Stimulated activated CD8-positive, alpha-beta memory T cell treated with anti-CD3 and anti-CD28 coated beads, Interleukin-12 subunit alpha, Interleukin-12 subunit beta, amount 100 ng/mL, for 24 hours (primary cell): ENCODE measurements around the gene AKT2.

ENCODE experiments used
- DNase-seq: peaks from one replicate; pipeline ENCODE4 v3.0.0-alpha.2; 2020; ENCODE audit errors: extremely low read depth

AKT2 gene

GRCh38 chr19:40300668-40301067 lies 15.5 kb upstream of the AKT2 start:
- no peak for DNase-seq

GRCh38 chr19:40298026-40298425 lies 12.9 kb upstream of the AKT2 start:
- DNase-seq, result no peak

DNA sequence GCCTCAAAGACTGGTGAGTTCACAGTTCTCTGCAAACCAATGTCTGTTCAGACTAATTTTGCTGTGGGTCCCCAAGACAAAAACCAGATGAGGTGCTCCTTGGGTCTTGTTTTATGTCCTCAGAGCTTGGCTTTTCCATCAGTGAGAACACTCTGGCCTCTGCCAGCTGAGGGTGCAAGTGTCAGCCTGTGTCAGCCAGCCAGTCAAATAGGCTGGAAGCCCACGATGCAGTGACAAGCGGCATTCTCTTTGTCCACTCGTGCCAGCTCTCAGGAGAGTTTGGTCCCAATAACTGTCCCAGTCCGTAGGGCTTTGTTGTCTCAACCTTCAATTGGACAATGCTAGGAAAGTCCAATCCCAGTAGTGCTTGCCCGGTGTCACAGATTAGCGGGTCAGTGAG lies 9.4 kb upstream of the AKT2 start:
- DNase-seq, result no peak

GRCh38 chr19:40286971-40287421 lies 1.9 kb upstream of the AKT2 start:
- DNase-seq, result no peak

GRCh38 chr19:40286235-40286970 lies 1.3 kb upstream of the AKT2 start:
- no peak for DNase-seq

- peak; percentile 95 for DNase-seq
Observed at GRCh38 chr19:40285353-40286234, 449 bp upstream of the AKT2 start.

GRCh38 chr19:40284251-40284500 lies 969 bp downstream of the AKT2 start:
- DNase-seq, result no peak

GRCh38 chr19:40283414-40284250 lies 1.5 kb downstream of the AKT2 start:
- no peak for DNase-seq

- no peak for DNase-seq
Observed at GRCh38 chr19:40282920-40283319, 2.2 kb downstream of the AKT2 start.

DNA sequence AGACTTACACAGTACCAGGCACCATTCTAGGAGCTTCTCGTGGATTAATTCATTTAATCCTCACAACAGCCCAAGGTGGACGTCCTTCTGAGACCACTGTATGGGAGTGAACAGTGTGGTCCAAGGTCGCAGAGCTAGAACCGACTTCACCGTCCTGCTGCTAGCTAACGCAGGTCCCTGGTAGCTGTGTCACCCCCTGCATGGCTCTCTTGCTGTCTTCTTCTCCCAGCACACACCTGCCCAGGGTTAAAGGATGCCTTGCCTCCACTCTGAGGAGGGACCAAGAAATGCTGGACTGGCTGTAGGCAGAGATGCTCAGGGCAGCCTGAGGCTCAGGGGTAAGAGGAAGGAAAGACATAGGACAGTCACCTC lies 3.0 kb downstream of the AKT2 start:
- no peak for DNase-seq

DNA sequence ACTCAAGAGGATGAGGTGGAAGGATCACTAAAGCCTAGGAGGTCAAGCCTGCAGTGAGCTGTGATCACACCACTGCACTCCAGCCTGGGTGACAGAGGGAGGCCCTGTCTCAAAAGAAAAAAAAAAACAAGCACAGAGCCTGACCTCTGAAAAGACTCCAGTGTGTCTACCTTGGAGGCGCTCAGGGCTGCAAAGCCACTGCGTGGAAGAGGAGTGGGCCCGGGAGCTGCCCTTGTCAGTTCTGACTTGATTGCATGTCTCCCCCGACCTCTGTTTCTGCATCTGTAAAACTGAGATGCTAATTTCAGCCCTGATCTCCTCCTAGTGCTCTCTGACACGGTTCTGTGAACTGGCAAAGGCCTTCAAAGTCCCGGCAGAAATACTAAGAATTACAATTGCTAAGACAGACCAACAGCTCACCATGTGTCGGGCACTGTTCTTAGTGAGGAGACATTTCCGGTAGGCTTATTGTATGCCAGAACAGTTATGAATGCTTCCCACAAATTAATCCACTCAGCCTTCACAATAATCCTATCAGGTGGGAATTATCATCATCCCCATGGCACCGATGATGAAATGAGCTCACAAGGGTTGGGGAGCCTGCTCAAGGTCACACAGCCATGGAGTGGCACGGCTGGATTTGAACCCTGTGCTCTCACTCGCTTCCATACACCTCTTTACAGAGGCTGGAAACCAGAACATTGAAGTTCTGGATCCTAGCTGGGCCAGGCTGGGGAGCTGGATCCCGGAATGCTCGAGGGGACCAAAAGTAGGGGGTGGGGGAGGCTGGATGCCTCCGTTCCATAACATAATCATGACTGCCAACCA lies 3.5 kb downstream of the AKT2 start:
- DNase-seq, result no peak

- DNase-seq, result no peak
Observed at GRCh38 chr19:40280608-40281221, 4.4 kb downstream of the AKT2 start.

GRCh38 chr19:40279761-40280607 lies 5.2 kb downstream of the AKT2 start:
- DNase-seq, result no peak

DNA sequence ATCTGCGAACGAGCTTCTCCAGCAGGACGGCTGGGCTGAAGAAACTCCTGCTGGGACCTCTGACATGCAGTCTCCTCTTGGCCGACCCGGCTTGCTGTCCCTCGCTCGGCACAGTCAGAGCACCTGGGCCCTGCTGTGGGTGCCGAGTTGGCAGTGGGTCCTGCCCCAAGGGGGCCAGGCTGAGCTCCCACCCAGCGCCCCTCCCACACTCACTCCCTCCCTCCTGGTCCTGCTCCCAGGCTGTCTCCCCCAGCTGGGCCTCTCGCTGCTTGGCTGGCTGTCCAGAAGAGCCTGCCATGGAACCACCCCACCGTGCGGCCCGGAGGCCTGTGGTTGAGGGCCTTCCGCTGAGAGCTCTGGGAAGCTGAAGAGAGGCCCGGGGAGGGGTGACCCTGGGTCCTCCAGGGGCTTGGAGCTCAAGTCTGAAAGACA lies 6.0 kb downstream of the AKT2 start:
- no peak for DNase-seq

GRCh38 chr19:40278361-40279035 lies 6.6 kb downstream of the AKT2 start:
- DNase-seq, result no peak

- no peak for DNase-seq
Observed at GRCh38 chr19:40277356-40278059, 7.6 kb downstream of the AKT2 start.

GRCh38 chr19:40274585-40275544 lies 10.3 kb downstream of the AKT2 start:
- no peak for DNase-seq
